A172 (cell line): ENCODE results near the gene DNAAF2. TPM values are rescaled to one million over a fixed set of nuclear protein-coding genes. Genes with fewer than 3 reads are reported as not detected.
A peak's percentile ranks its signal among the peaks of the same experiment; 100 is the strongest.
"Not testable (repeated sequence)": the region's sequence is repeated elsewhere in the genome, so short reads cannot be mapped to it uniquely, and the experiment has no call there.

Source experiments
- DNase-seq: peaks from one replicate; pipeline ENCODE4 v3.0.0-alpha.2; 2015; ENCODE audit warnings: low spot score
- total RNA-seq: library from RNA; depleted of rRNA; stranded (reverse); fragments of >200 nt; shearing (Covaris generic); gene quantifications from 2 replicates; pipeline ENCODE4 v1.2.3, GENCODE V29; 2014

DNAAF2 gene
- total RNA-seq, 1 experiment from 2014 or later = 10.1 TPM

DNA sequence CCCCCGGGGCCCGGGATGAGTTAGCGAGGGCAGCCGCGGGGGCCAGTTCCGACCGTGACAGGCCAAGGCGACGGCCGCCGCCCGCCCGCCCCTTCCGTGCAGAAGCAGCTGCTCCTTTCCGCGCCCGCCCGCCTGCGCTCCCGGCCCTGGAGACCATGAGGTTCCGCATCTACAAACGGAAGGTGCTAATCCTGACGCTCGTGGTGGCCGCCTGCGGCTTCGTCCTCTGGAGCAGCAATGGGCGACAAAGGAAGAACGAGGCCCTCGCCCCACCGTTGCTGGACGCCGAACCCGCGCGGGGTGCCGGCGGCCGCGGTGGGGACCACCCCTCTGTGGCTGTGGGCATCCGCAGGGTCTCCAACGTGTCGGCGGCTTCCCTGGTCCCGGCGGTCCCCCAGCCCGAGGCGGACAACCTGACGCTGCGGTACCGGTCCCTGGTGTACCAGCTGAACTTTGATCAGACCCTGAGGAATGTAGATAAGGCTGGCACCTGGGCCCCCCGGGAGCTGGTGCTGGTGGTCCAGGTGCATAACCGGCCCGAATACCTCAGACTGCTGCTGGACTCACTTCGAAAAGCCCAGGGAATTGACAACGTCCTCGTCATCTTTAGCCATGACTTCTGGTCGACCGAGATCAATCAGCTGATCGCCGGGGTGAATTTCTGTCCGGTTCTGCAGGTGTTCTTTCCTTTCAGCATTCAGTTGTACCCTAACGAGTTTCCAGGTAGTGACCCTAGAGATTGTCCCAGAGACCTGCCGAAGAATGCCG, 13.7 kb downstream of the DNAAF2 start:
- peak; percentile 26 for DNase-seq

DNA sequence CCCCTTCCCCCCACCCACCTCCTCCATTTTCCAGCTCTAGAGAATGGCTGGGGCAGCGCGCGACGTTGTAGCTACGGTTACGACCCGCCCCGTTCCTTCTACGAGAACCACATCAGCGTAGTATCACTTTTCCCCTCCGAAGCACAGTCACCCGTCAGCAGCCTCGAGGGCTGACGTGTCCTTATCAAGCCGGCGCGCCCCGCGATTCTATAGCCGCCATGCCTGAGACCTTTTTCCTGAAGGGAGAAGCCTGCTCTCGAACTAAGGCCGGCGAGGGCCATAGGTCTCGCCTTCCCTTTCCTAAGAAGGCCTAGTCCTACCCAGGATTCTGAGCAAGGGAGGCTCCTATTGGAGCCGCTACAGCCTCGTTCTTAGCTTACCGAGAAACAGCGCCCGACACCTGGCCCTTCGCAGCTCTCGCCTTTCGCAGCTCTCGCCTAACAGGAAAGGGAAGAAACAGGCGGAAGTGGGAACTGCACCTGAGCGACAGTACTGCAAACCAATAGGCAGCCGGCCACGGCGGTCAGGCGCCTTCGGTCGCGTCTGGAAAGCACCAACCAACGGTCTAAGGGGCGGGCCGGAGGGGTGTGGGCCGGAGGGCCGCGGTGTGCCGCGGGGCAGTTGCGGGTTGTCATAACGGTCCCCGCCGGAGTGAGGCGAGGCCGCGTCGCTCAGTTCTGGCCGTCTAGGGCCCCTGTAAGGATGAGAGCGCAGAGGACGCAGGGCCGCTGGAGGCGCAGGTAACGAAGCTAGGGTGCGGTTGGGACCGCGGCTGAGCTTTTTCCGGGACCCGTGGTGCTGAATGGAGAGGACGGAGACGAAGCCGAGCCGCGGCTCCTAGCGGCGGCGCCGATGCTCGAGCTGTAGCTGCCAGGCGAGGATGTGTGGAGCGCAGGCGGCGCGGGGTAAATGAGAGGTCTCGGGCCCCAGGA, 14.6 kb downstream of the DNAAF2 start, which contains the start of the genes MGAT2 and RPL36AL:
Gene MGAT2, plus strand, starts transcription at position 618 of the 932 bp plus-strand sequence. CDS start 470 bp downstream, outside the sequence.
Gene RPL36AL, minus strand, starts transcription at position 445 of the 932 bp plus-strand sequence. CDS start 1,522 bp downstream, outside the sequence.
- DNase-seq = peak; percentile 92

- no peak for DNase-seq
Observed at GRCh38 chr14:49619730-49620129, 15.3 kb downstream of the DNAAF2 start.

- DNase-seq = not testable (repeated sequence)
Observed at GRCh38 chr14:49619273-49619672, 15.8 kb downstream of the DNAAF2 start.

- DNase-seq = no peak
Observed at GRCh38 chr14:49617852-49618519, 17.1 kb downstream of the DNAAF2 start.

GRCh38 chr14:49615776-49616175, 19.3 kb downstream of the DNAAF2 start:
- DNase-seq = no peak

DNA sequence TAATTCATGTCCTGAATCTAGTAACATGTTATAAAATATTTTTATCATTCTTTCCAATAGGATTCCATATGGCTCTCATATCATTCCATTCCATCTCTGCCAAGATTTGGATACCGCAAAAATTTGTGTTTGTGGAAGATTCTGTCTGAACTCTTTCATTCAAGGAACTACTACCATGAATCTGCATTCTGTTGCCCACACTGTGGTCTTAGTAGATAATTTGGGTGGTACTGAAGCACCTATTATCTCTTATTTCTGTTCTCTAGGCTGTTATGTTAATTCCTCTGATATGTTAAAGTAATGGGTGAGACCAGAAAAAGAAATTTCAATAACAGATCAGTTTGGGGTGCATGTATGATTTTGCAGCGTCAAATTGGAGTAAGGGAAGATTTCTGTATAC, 20.8 kb downstream of the DNAAF2 start:
- DNase-seq = no peak

DNA sequence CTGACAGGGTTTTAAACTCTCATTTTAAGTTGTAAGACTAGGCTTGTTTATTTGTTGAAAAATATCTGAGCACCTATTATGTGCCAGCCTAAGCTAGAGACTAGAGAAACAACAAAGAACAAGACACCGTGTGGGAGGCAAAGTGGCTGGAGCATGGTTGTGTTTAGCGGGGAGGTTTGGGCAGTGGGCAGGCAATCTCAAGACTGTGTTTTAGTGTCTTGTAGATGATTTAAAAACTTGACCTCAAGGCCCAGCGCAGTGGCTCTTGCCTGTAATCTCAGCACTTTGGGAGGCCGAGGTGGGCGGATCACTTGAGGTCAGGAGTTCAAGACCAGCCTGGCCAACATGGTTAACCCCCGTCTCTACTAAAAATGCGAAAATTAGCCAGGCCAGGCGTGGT, 22.4 kb downstream of the DNAAF2 start:
- no peak for DNase-seq

DNA sequence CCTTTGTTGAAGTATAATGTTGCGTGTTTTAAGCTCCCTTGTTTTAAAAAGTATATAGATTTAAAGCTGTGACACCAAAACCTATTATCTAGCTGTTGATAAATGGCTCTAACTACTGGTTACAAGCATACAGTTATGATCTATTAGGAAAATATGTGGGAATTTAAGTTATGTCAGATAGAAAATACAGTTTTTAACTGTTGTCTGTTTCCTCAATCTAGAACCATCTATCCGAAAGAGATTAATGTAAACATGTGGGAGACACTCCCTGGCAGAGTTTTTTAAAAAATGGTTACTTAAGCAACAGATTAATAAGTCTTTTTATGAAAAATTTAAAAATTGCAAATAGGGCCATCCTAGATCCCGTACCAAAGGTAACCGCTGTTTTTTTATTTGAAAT, 22.8 kb downstream of the DNAAF2 start:
- DNase-seq = no peak

- no peak for DNase-seq
Observed at GRCh38 chr14:49607583-49607982, 27.5 kb downstream of the DNAAF2 start.

- DNase-seq = peak; percentile 55
Observed at GRCh38 chr14:49598485-49599300, 36.4 kb downstream of the DNAAF2 start, which contains the start of gene LRR1. Gene LRR1, plus strand, starts transcription at chr14:49598940. Its CDS starts 81 bp downstream, at chr14:49599021.

DNA sequence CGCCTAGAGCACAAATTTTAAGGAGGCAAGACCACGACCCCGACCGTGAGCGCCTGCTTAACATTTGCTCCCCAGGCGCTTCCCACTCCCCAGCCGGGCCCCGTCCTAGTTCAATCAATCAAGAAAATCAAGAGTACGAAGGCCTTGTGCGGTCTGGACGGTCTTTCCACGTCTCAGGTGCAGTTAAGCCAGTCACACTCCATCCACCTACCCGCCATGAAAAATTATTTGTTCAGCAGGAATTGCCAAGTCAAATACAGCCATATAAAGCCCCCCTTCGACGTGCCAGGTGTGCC, 36.9 kb downstream of the DNAAF2 start:
- no peak for DNase-seq

- no peak for DNase-seq
Observed at GRCh38 chr14:49594347-49595091, 40.5 kb downstream of the DNAAF2 start.

DNA sequence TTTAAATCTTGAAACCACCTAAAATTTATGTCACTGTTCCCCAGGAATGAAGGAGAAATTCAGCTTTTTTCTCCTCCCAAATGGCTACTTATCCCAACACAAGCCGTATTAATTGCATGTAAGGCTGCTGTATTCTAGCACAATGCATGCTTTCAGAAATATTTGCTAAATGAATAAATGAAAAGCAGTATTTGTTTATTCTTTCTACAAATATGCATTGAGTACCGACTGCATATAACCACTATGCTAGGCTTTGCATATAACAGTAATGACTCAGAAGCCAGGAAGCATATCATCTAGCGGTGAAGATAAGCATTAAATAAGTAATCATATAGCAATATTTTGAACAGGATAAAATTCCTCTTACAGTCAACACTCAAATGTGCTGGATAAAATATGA, 42.0 kb downstream of the DNAAF2 start:
- DNase-seq = no peak

- no peak for DNase-seq
Observed at GRCh38 chr14:49589387-49589786, 45.7 kb downstream of the DNAAF2 start.

- peak; percentile 65 for DNase-seq
Observed at GRCh38 chr14:49586673-49587460, 48.2 kb downstream of the DNAAF2 start.

- DNase-seq = peak; percentile 97
Observed at GRCh38 chr14:49585803-49586672, 49.0 kb downstream of the DNAAF2 start, which contains the start of gene RPS29. Gene RPS29, minus strand, starts transcription at chr14:49586380. Its CDS starts 34 bp downstream, at chr14:49586346.

GRCh38 chr14:49584981-49585640, 49.9 kb downstream of the DNAAF2 start:
- not testable (repeated sequence) for DNase-seq
